Thyroid gland (tissue), 4 donors: ENCODE results near the gene NXF1.

Source experiments
- POLR2A ChIP-seq, 2 donors: fragments of 450-650 bp; IDR thresholded peaks; one replicate each; pipeline ENCODE4 v1.6.1; 2017; ENCODE audit warnings: antibody characterized with exemption in 2 of 2, mild to moderate bottlenecking in 2 of 2, moderate library complexity in 1 of 2
- TF ChIP-seq, protein P1 (sequence below), 6 experiments: fragments of 200-600 bp in 3 of 6; fragments of 450-650 bp in 3 of 6; sonication (generic) in 3 of 6; IDR thresholded peaks; one replicate each; pipeline ENCODE4 v1.5.1; 2016 to 2019; ENCODE audit warnings: antibody characterized with exemption in 6 of 6, mild to moderate bottlenecking in 2 of 6, inconsistent platforms in 1 of 6, moderate library complexity in 1 of 6

DNA sequence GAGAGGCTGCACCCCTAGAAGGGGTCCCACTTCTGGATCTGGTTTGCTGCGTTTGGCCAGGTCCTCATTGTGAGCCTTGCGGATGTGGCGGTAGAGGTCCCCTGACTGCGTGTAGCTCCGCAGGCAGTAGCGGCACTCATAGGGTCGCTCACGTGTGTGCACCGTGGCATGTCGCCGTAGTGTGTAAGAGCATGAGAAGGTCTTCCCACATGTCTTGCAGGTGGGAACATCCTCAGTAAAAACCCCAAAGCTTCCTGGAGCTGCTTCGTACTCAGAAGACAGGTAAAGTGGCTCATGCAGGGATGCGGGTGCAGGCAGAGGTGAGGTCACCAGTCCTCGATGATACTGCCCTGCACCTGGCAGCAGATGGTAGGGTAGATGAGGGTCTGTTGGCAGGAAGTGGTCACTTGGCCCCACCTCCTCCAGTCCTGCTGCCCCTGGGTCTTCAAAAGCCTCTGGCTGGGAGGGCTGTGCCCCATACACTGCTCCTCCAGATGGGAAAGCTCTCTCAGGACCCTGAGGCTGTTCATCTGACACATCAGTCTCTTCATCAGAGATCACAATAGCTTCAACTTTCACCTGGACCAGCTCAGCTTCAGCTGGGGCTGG lies 53.0 kb downstream of the NXF1 start:
- TF ChIP-seq, protein P1, sequence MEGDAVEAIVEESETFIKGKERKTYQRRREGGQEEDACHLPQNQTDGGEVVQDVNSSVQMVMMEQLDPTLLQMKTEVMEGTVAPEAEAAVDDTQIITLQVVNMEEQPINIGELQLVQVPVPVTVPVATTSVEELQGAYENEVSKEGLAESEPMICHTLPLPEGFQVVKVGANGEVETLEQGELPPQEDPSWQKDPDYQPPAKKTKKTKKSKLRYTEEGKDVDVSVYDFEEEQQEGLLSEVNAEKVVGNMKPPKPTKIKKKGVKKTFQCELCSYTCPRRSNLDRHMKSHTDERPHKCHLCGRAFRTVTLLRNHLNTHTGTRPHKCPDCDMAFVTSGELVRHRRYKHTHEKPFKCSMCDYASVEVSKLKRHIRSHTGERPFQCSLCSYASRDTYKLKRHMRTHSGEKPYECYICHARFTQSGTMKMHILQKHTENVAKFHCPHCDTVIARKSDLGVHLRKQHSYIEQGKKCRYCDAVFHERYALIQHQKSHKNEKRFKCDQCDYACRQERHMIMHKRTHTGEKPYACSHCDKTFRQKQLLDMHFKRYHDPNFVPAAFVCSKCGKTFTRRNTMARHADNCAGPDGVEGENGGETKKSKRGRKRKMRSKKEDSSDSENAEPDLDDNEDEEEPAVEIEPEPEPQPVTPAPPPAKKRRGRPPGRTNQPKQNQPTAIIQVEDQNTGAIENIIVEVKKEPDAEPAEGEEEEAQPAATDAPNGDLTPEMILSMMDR (IDR thresholded peaks at IDR 0.05), result no peak
- no peak for TF ChIP-seq POLR2A (IDR thresholded peaks at IDR 0.05)
